Lung (tissue), 13 donors: ENCODE results near the gene ZSWIM4. TPM values are rescaled to one million over a fixed set of nuclear protein-coding genes. Genes with fewer than 3 reads are reported as not detected.
A peak's percentile ranks its signal among the peaks of the same experiment; 100 is the strongest.

Experiments
- ATAC-seq: fragments of 200-7000 bp; cut with Tn5 transposase; one replicate; pipeline ENCODE4 v1.9.1; 2020; ENCODE audit warnings: moderate number of reproducible peaks; ENCODE audit not compliant: insufficient read depth, low FRiP score
- DNase-seq, 3 donors: peaks; one replicate each; pipeline ENCODE4 v3.0.0-alpha.2; 2013 to 2017
- H3K27ac ChIP-seq, 2 donors: one replicate each; pipeline ENCODE4 v1.5.1; 2013; ENCODE audit warnings: mild to moderate bottlenecking in 2 of 2, moderate library complexity in 2 of 2, control low read depth in 1 of 2, inconsistent platforms in 1 of 2, low read depth in 1 of 2, low read length in 1 of 2
- H3K27me3 ChIP-seq, 3 donors: one replicate each; pipeline ENCODE4 v1.5.1; 2013; ENCODE audit warnings: low read length in 2 of 3; ENCODE audit not compliant: control insufficient read depth in 3 of 3, insufficient read depth in 3 of 3
- H3K36me3 ChIP-seq, 4 donors: one replicate each; pipeline ENCODE4 v1.5.1; 2013; ENCODE audit warnings: low read length in 4 of 4, mild to moderate bottlenecking in 1 of 4, moderate library complexity in 1 of 4; ENCODE audit not compliant: control insufficient read depth in 4 of 4, insufficient read depth in 4 of 4
- H3K4me1 ChIP-seq, 5 donors: one replicate each; pipeline ENCODE4 v1.5.1; 2013; ENCODE audit warnings: low read length in 5 of 5, mild to moderate bottlenecking in 2 of 5, moderate library complexity in 1 of 5; ENCODE audit not compliant: control insufficient read depth in 5 of 5, insufficient read depth in 5 of 5
- H3K4me3 ChIP-seq: one replicate; pipeline ENCODE4 v1.5.1; 2013; ENCODE audit warnings: mild to moderate bottlenecking, control low read depth, moderate library complexity
- H3K9ac ChIP-seq, 2 donors: one replicate each; pipeline ENCODE4 v1.5.1; 2013; ENCODE audit warnings: low read length in 2 of 2, control low read depth in 1 of 2; ENCODE audit not compliant: insufficient read depth in 1 of 2
- H3K9me3 ChIP-seq, 4 donors: one replicate each; pipeline ENCODE4 v1.5.1; 2013; ENCODE audit warnings: low read length in 3 of 4, mild to moderate bottlenecking in 1 of 4, moderate library complexity in 1 of 4; ENCODE audit not compliant: control insufficient read depth in 4 of 4, insufficient read depth in 3 of 4
- WGBS, 2 donors: extraction: QIAGEN DNeasy Blood & Tissue Kit; methylation state at CpG; one replicate each; pipeline ENCODE4 v1.1.7; 2013; 5-methylcytosine and 5-hydroxymethylcytosine counted together
- polyA plus RNA-seq, 2 donors: library from polyadenylated mRNA; stranded (reverse); fragments of 200-250 nt; gene quantifications; one replicate each; pipeline ENCODE4 v1.2.1, GENCODE V29; 2013
- small RNA-seq: library from RNA; depleted of rRNA; stranded (forward); fragments of <200 nt; gene quantifications from one replicate; pipeline ENCODE3, GENCODE V24; 2014; ENCODE audit warnings: low replicate concordance
- total RNA-seq, 2 donors: library from RNA; depleted of rRNA in 1 of 2; stranded (reverse); fragments of >200 nt in 1 of 2; gene quantifications; one replicate each; pipeline ENCODE4 v1.2.1, GENCODE V29; 2014 to 2021
- TF ChIP-seq, protein P1 (sequence below): IDR thresholded peaks from 2 replicates; pipeline ENCODE4 v1.5.1; 2012; ENCODE audit warnings: mild to moderate bottlenecking; ENCODE audit errors: control extremely low read depth, extremely low read depth
- donor health status: control.
- donor health status: control.
- donor health status: Bipolar disorder and iron deficiency.
- donor health status: healthy.
- donor health status: DM: yes; HTN: yes; CAD: no.

ZSWIM4 gene
- total and polyA plus RNA-seq, 4 donors: 3.7 to 10.5 (median 8.8) TPM

DNA sequence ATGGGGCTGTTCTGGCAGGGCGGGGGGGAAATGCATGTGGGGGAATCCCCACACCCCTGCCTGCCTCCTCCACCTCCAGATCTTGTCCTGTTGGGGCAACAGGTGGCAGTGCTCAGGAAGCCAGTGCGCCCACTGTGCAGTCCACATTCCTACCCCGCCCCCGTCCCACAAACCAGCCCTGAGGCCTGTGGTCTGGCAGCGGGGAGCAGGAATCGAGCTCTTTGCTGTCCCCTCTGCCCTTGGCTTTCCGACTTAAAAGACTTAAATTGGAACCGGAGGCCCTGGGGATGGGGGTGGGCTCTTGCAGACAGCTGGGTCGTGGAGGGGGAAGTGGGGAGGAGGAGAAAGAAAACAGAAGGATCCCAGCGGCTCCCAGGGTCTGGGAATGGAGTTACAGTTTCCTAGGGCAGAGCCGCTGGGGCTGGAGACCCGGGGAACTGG is 86.0 kb downstream of the ZSWIM4 start:
- H3K9me3 ChIP-seq: no peaks in the 10 kb centered on the region
- peaks cover 0 to 29% (median 10%) of the 10 kb centered on the region in 5 donors for H3K4me1 ChIP-seq
- peak overlapping the region in 1 of 2 donors; percentile 69 for H3K27ac ChIP-seq
- ATAC-seq: no peak
- H3K4me3 ChIP-seq: no peak overlapping the region
- 25 to 49% methylated on average over 12 of the region's 12 CpGs for WGBS, 2 donors
- peak; percentile 52 to 60 (median 56) for DNase-seq
- peak overlapping the region in 1 of 2 donors; percentile 32 for H3K9ac ChIP-seq
- H3K36me3 ChIP-seq: no peaks in the 10 kb centered on the region
- H3K27me3 ChIP-seq: no peaks in the 10 kb centered on the region
- TF ChIP-seq, protein P1, sequence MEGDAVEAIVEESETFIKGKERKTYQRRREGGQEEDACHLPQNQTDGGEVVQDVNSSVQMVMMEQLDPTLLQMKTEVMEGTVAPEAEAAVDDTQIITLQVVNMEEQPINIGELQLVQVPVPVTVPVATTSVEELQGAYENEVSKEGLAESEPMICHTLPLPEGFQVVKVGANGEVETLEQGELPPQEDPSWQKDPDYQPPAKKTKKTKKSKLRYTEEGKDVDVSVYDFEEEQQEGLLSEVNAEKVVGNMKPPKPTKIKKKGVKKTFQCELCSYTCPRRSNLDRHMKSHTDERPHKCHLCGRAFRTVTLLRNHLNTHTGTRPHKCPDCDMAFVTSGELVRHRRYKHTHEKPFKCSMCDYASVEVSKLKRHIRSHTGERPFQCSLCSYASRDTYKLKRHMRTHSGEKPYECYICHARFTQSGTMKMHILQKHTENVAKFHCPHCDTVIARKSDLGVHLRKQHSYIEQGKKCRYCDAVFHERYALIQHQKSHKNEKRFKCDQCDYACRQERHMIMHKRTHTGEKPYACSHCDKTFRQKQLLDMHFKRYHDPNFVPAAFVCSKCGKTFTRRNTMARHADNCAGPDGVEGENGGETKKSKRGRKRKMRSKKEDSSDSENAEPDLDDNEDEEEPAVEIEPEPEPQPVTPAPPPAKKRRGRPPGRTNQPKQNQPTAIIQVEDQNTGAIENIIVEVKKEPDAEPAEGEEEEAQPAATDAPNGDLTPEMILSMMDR: no peak

Small RNAs within 50 kb of the gene (small RNA-seq; reads per million reads assigned to genes)
- 462 reads per million, percentile 99 among the genes with 10 or more reads in this experiment for gene MIR181C
- gene MIR181D: 62.4 reads per million, percentile 98 among the genes with 10 or more reads in this experiment
- gene RN7SL619P: not detected

Other genes starting within 250 kb of the ZSWIM4 start
- 10 to 100 TPM; 35.4 to 63.2 TPM for gene MRI1, start 30.9 kb upstream of the ZSWIM4 start, total RNA-seq
- gene MRI1, start 30.9 kb upstream of the ZSWIM4 start, polyA plus RNA-seq: 10 to 100 TPM; 23.5 to 24.4 TPM
- 10 to 100 TPM; 62.6 to 65.8 TPM for gene C19orf53, start 21.0 kb upstream of the ZSWIM4 start, total RNA-seq
- gene C19orf53, start 21.0 kb upstream of the ZSWIM4 start, polyA plus RNA-seq: 100 to 1,000 TPM; 157 to 251 TPM
- 1 to 10 TPM in 1 of 2 donors, not detected in 1; 1.5 TPM for gene NANOS3, start 81.7 kb downstream of the ZSWIM4 start, total RNA-seq
- under 1 TPM; 0.81 to 0.82 TPM for gene NANOS3, start 81.7 kb downstream of the ZSWIM4 start, polyA plus RNA-seq
- gene BRME1, start 110.7 kb downstream of the ZSWIM4 start, total RNA-seq: 1 to 10 TPM; 2.9 to 3.0 TPM
- gene BRME1, start 110.7 kb downstream of the ZSWIM4 start, polyA plus RNA-seq: 1 to 10 TPM; 1.3 to 3.2 TPM
- 10 to 100 TPM; 19.9 to 39.5 TPM for gene CC2D1A, start 110.8 kb downstream of the ZSWIM4 start, total RNA-seq
- 10 to 100 TPM; 19.3 to 38.9 TPM for gene CC2D1A, start 110.8 kb downstream of the ZSWIM4 start, polyA plus RNA-seq
- 1 to 10 TPM in 1 of 2 donors, under 1 TPM in 1; 0.88 to 6.4 TPM for gene PODNL1, start 143.0 kb downstream of the ZSWIM4 start, total RNA-seq
- gene PODNL1, start 143.0 kb downstream of the ZSWIM4 start, polyA plus RNA-seq: under 1 TPM; 0.55 to 0.95 TPM
- gene DCAF15, start 157.1 kb downstream of the ZSWIM4 start, total RNA-seq: 10 to 100 TPM; 13.8 to 37.9 TPM
- 10 to 100 TPM; 29.0 to 56.1 TPM for gene DCAF15, start 157.1 kb downstream of the ZSWIM4 start, polyA plus RNA-seq
- 10 to 100 TPM; 10.1 to 18.6 TPM for gene RFX1, start 210.9 kb downstream of the ZSWIM4 start, total RNA-seq
- gene RFX1, start 210.9 kb downstream of the ZSWIM4 start, polyA plus RNA-seq: 1 to 10 TPM; 5.7 to 5.9 TPM
- gene RLN3, start 232.7 kb downstream of the ZSWIM4 start, total RNA-seq: under 1 TPM in 1 of 2 donors, not detected in 1; 0.52 TPM
- under 1 TPM in 1 of 2 donors, not detected in 1; 0.50 TPM for gene RLN3, start 232.7 kb downstream of the ZSWIM4 start, polyA plus RNA-seq
- gene IL27RA, start 236.3 kb downstream of the ZSWIM4 start, total RNA-seq: 10 to 100 TPM in 1 of 2 donors, 1 to 10 TPM in 1; 8.4 to 21.5 TPM
- 10 to 100 TPM in 1 of 2 donors, 1 to 10 TPM in 1; 7.0 to 22.7 TPM for gene IL27RA, start 236.3 kb downstream of the ZSWIM4 start, polyA plus RNA-seq